ENCODE data around the gene MINDY2. TPM values are rescaled to one million over a fixed set of nuclear protein-coding genes. Genes with fewer than 3 reads are reported as not detected.
"Not testable (repeated sequence)": the region's sequence is repeated elsewhere in the genome, so short reads cannot be mapped to it uniquely, and the experiment has no call there.

The MINDY2 gene
- total and polyA plus RNA-seq, 8 donors, result 15.6 to 23.5 (median 16.8) TPM

GRCh38 chr15:58797505-58797904 is 26.4 kb downstream of the MINDY2 start:
- no peaks in the 10 kb centered on the region for H3K4me1 ChIP-seq
- H3K9me3 ChIP-seq, result no peaks in the 10 kb centered on the region
- ATAC-seq (peak; percentile 51), DNase-seq (no peak)
- no peak overlapping the region for H3K27ac ChIP-seq
- H3K36me3 ChIP-seq, result no peaks in the 10 kb centered on the region
- TF ChIP-seq CTCF (IDR thresholded peaks at IDR 0.05), result no peak
- H3K27me3 ChIP-seq, result no peaks in the 10 kb centered on the region
- H3K4me3 ChIP-seq, result no peak overlapping the region
- intact Hi-C loops (cut with DNase I), result no loop called here

GRCh38 chr15:58805095-58805494 is 34.0 kb downstream of the MINDY2 start:
- peak in 1 of 4 donors; percentile 2 for DNase-seq
- Histone ChIP-seq H3K9me3 (no peaks in the 10 kb centered on the region), H3K36me3 (peaks cover 0 to 13% of the 10 kb centered on the region in 2 donors), H3K4me3 (no peak overlapping the region), H3K4me1 (peaks cover 0 to 5% of the 10 kb centered on the region in 2 donors), H3K27me3 (no peaks in the 10 kb centered on the region), H3K27ac (no peak overlapping the region)
- no peak for ATAC-seq
- intact Hi-C loops (cut with DNase I), result no loop called here
- TF ChIP-seq CTCF (IDR thresholded peaks at IDR 0.05), result no peak

DNA sequence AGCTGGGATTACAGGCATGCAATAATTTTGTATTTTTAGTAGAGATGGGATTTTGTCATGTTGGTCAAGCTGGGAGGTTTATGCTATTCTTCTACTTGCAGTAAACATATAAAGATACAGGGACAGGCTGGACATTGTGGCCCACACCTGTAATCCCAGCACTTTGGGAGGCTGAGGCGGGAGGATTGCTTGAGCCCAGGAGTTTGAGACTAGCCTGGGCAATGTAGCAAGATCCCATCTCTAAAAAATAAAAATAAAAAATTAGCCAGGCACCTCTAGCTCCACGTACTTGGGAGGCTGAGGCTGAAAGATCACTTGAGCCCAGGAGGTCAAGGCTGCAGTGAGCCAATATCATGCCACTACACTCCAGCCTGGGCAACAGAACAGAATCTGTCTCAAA is 52.2 kb downstream of the MINDY2 start:
- H3K9me3 ChIP-seq; H3K27me3 ChIP-seq; H3K4me3 ChIP-seq; ATAC-seq; H3K4me1 ChIP-seq; intact Hi-C loops (cut with DNase I); DNase-seq; H3K27ac ChIP-seq: not testable (repeated sequence)
- H3K36me3 ChIP-seq, result peaks cover 0 to 30% of the 10 kb centered on the region in 2 donors

- no peak for TF ChIP-seq CTCF (IDR thresholded peaks at IDR 0.05)
- intact Hi-C loops (cut with DNase I), result no loop called here
- H3K4me1 ChIP-seq, result no peaks in the 10 kb centered on the region
- H3K27ac ChIP-seq, result no peak overlapping the region
- H3K4me3 ChIP-seq, result no peak overlapping the region
- H3K27me3 ChIP-seq, result no peaks in the 10 kb centered on the region
- no peaks in the 10 kb centered on the region for H3K9me3 ChIP-seq
- DNase-seq (no peak), ATAC-seq (no peak)
- H3K36me3 ChIP-seq, result peaks cover 0 to 19% of the 10 kb centered on the region in 2 donors
Measured at GRCh38 chr15:58830556-58830955, 59.5 kb downstream of the MINDY2 start.

DNA sequence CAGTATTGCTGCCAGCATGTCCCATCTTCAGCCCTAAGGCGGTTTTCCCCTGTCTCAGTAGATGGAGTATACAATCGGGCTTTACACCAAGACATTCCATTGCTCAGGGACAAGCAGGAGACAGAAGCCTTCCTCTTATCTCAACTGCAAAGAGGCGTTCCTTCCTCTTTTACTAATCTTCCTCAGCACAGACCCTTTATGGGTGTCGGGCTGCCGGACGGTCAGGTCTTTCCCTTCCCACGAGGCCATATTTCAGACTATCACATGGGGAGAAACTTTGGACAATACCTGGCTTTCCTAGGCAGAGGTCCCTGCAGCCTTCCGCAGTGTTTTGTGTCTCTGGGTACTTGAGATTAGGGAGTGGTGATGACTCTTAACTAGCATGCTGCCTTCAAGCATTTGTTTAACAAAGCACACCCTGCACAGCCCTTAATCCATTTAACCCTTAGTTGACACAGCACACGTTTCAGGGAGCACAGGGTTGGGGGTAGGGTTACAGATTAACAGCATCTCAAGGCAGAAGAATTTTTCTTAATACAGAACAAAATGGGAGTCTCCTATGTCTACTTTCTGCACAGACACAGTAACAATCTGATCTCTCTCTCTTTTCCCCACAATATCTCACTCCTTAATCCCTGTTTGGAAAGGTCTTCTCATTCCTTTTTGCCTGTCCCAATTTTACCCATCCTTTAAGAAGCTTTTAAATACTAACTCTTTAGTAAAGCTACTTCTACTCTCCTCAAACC is 62.8 kb downstream of the MINDY2 start:
- H3K4me1 ChIP-seq; H3K27me3 ChIP-seq; H3K4me3 ChIP-seq; intact Hi-C loops (cut with DNase I); ATAC-seq; H3K9me3 ChIP-seq; H3K27ac ChIP-seq; DNase-seq: not testable (repeated sequence)
- H3K36me3 ChIP-seq, result peaks cover 0 to 17% of the 10 kb centered on the region in 2 donors

GRCh38 chr15:58839485-58839884 is 68.4 kb downstream of the MINDY2 start:
- peak; percentile 25 for ATAC-seq
- Histone ChIP-seq H3K4me3 (no peak overlapping the region), H3K4me1 (no peaks in the 10 kb centered on the region), H3K27ac (no peak overlapping the region), H3K36me3 (peaks cover 0 to 9% of the 10 kb centered on the region in 2 donors), H3K9me3 (no peaks in the 10 kb centered on the region), H3K27me3 (no peaks in the 10 kb centered on the region)
- TF ChIP-seq CTCF (IDR thresholded peaks at IDR 0.05), result no peak
- peak in 1 of 4 donors; percentile 3 for DNase-seq
- intact Hi-C loops (cut with DNase I), result no loop called here

Data from left lung (tissue), 10 donors.